Nephron progenitor cell (in vitro differentiated cells): Measurements from ENCODE around the gene EDEM1.

Experiments used
- DNase-seq: peaks from one replicate; pipeline ENCODE4 v3.0.0; 2021
- H3K27ac Mint-ChIP-seq: 2 replicates; pipeline ENCODE4 v1.8.0; 2021; ENCODE audit warnings: mild to moderate bottlenecking, moderate library complexity, mixed read lengths
- H3K27me3 Mint-ChIP-seq: 2 replicates; pipeline ENCODE4 v1.8.0; 2021; ENCODE audit warnings: mild to moderate bottlenecking, low read depth, mixed read lengths; ENCODE audit not compliant: poor library complexity
- H3K36me3 Mint-ChIP-seq: 2 replicates; pipeline ENCODE4 v1.8.0; 2021; ENCODE audit warnings: low read depth, mixed read lengths
- H3K4me1 Mint-ChIP-seq: 2 replicates; pipeline ENCODE4 v1.8.0; 2021; ENCODE audit warnings: mixed read lengths
- H3K4me3 Mint-ChIP-seq: 2 replicates; pipeline ENCODE4 v1.8.0; 2021; ENCODE audit warnings: mild to moderate bottlenecking, moderate library complexity, mixed read lengths
- H3K9me3 Mint-ChIP-seq: 2 replicates; pipeline ENCODE4 v1.8.0; 2021; ENCODE audit warnings: mild to moderate bottlenecking, moderate library complexity, mixed read lengths
- CTCF ChIP-seq: fragments of 200-600 bp; sonication (generic); IDR thresholded peaks from 2 replicates; pipeline ENCODE4 v1.5.0; 2021; ENCODE audit warnings: antibody characterized with exemption

The EDEM1 gene

GRCh38 chr3:5254281-5255048 lies 67.0 kb downstream of the EDEM1 start:
- Mint-ChIP-seq H3K4me3 (no peak overlapping the region), H3K27me3 (no peaks in the 10 kb centered on the region), H3K9me3 (no peaks in the 10 kb centered on the region), H3K36me3 (no peaks in the 10 kb centered on the region), H3K27ac (no peak overlapping the region), H3K4me1 (no peaks in the 10 kb centered on the region)
- no peak for DNase-seq
- no peak for TF ChIP-seq CTCF

- no peak for TF ChIP-seq CTCF
- Mint-ChIP-seq H3K27me3 (no peaks in the 10 kb centered on the region), H3K36me3 (no peaks in the 10 kb centered on the region), H3K4me1 (no peaks in the 10 kb centered on the region), H3K27ac (no peak overlapping the region), H3K4me3 (no peak overlapping the region), H3K9me3 (no peaks in the 10 kb centered on the region)
- DNase-seq, result no peak
These were observed 68.2 kb downstream of the EDEM1 start for GRCh38 chr3:5255404-5256344.

DNA sequence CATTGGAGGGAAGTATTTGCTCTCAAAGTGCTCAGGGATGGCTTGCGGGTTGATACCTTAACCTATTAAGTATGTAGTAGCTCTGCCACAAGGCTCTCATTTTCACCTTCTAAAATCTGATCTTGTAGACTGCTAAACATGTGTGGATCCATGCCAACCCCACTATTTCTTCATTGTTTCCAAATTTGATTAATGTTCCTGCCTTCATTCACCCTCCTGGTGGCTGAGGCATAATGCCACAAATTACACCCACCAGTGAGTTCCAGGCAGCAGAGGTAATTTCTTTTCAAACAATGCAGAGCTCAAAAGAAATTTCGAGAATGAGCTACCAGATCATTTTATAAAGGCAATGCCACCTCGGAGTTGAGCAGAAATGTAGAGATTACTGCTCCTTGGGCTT lies 71.0 kb downstream of the EDEM1 start:
- Mint-ChIP-seq H3K4me1 (no peaks in the 10 kb centered on the region), H3K4me3 (no peak overlapping the region), H3K36me3 (no peaks in the 10 kb centered on the region), H3K9me3 (no peaks in the 10 kb centered on the region), H3K27me3 (no peaks in the 10 kb centered on the region), H3K27ac (no peak overlapping the region)
- DNase-seq, result no peak
- TF ChIP-seq CTCF, result no peak

- DNase-seq, result no peak
- Mint-ChIP-seq H3K27ac (no peak overlapping the region), H3K4me3 (no peak overlapping the region), H3K9me3 (no peaks in the 10 kb centered on the region), H3K36me3 (no peaks in the 10 kb centered on the region), H3K4me1 (no peaks in the 10 kb centered on the region), H3K27me3 (peaks cover under 1% of the 10 kb centered on the region)
- TF ChIP-seq CTCF, result no peak
These were observed 73.5 kb downstream of the EDEM1 start for GRCh38 chr3:5260992-5261501.

- peaks cover 4% of the 10 kb centered on the region for H3K27me3 Mint-ChIP-seq
- no peak for TF ChIP-seq CTCF
- no peak overlapping the region for H3K27ac Mint-ChIP-seq
- no peaks in the 10 kb centered on the region for H3K4me1 Mint-ChIP-seq
- no peak overlapping the region for H3K4me3 Mint-ChIP-seq
- DNase-seq, result no peak
- no peaks in the 10 kb centered on the region for H3K9me3 Mint-ChIP-seq
- H3K36me3 Mint-ChIP-seq, result no peaks in the 10 kb centered on the region
These were observed 75.0 kb downstream of the EDEM1 start for GRCh38 chr3:5262507-5262906.
